ENCODE results near the gene POU2AF1. TPM values are rescaled to one million over a fixed set of nuclear protein-coding genes. Genes with fewer than 3 reads are reported as not detected.

Gene POU2AF1
- total and polyA plus RNA-seq, 2 of the 13 experiments (the other 11 are each of a cell fraction or from before 2014, with no cell fraction given), result 1.9 to 3.6 TPM

DNA sequence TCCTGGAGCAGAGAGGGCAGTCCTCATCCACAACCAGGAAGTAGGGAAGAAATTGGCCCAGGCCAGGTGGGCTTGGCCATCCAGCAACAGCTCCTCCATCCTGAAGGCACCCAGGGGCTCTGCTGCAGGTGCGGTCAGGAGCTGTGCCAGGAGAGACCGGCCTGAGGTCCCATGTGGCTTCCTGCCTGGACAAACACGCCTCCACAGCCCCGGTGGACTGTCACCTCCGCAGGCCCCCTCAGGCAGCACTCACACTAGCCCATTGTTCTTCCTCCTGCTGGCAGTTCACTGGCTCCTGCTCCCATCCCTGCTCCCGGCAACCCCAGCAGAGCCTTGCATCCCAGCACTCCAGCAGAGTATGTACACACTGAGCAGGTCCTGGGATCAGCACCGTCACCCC is 16.0 kb upstream of the POU2AF1 start (continued):
- TF ChIP-seq, protein P1, sequence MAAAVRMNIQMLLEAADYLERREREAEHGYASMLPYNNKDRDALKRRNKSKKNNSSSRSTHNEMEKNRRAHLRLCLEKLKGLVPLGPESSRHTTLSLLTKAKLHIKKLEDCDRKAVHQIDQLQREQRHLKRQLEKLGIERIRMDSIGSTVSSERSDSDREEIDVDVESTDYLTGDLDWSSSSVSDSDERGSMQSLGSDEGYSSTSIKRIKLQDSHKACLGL (CRISPR knock-in tag; IDR thresholded peaks at IDR 0.05), result 0 out of 2 replicates have a peak, but pooled peaks have one; percentile 68
- TF ChIP-seq RFX5 (IDR thresholded peaks at IDR 0.05; ENCODE audit: low read depth, low read length) (no peak), ZNF639 (CRISPR knock-in tag; conservative IDR thresholded peaks at IDR 0.05) (0 out of 2 replicates have a peak, but pooled peaks have one; percentile 37), KAT2B (IDR thresholded peaks at IDR 0.05; ENCODE audit: borderline replicate concordance, low read depth, low read length) (no peak), PRPF4 (IDR thresholded peaks at IDR 0.05; ENCODE audit: low read depth, low read length, poor library complexity, severe bottlenecking) (no peak), ZNF225 (CRISPR knock-in tag; IDR thresholded peaks at IDR 0.05) (no peak), ZNF710 (CRISPR knock-in tag; IDR thresholded peaks at IDR 0.05; ENCODE audit: borderline replicate concordance) (no peak), ATRX (CRISPR knock-in tag; IDR thresholded peaks at IDR 0.05; ENCODE audit: borderline replicate concordance) (no peak), SAP130 (CRISPR knock-in tag; IDR thresholded peaks at IDR 0.05; ENCODE audit: low read depth) (peak; percentile 86), ZNF644 (CRISPR knock-in tag; IDR thresholded peaks at IDR 0.05; ENCODE audit: low read depth) (peak; percentile 53; the same call in 1 of the 2 replicates), CBX5 (CRISPR knock-in tag; IDR thresholded peaks at IDR 0.05; ENCODE audit: borderline replicate concordance) (peak; percentile 49; the same call in 1 of the 2 replicates), TP53 (CRISPR knock-in tag; conservative IDR thresholded peaks at IDR 0.05) (no peak), HNRNPUL1 (IDR thresholded peaks at IDR 0.05; ENCODE audit: low read depth, low read length) (no peak), FOXA3 (CRISPR knock-in tag; IDR thresholded peaks at IDR 0.05) (peak; percentile 82), ZNF562 (CRISPR knock-in tag; IDR thresholded peaks at IDR 0.05; ENCODE audit: borderline replicate concordance) (no peak), ZNF512B (CRISPR knock-in tag; IDR thresholded peaks at IDR 0.05; ENCODE audit: borderline replicate concordance) (no peak), ZNF652 (CRISPR knock-in tag; IDR thresholded peaks at IDR 0.05; ENCODE audit: borderline replicate concordance, low read depth) (0 out of 2 replicates have a peak, but pooled peaks have one; percentile 42), ZNF33A (CRISPR knock-in tag; IDR thresholded peaks at IDR 0.05; ENCODE audit: borderline replicate concordance) (no peak), TFAP4 (IDR thresholded peaks at IDR 0.05; ENCODE audit: borderline replicate concordance, low read depth) (peak; percentile 81; the same call in 1 of the 2 replicates), KDM4B (CRISPR knock-in tag; IDR thresholded peaks at IDR 0.05) (peak; percentile 65; the same call in 1 of the 2 replicates)
- TF ChIP-seq, protein P2, sequence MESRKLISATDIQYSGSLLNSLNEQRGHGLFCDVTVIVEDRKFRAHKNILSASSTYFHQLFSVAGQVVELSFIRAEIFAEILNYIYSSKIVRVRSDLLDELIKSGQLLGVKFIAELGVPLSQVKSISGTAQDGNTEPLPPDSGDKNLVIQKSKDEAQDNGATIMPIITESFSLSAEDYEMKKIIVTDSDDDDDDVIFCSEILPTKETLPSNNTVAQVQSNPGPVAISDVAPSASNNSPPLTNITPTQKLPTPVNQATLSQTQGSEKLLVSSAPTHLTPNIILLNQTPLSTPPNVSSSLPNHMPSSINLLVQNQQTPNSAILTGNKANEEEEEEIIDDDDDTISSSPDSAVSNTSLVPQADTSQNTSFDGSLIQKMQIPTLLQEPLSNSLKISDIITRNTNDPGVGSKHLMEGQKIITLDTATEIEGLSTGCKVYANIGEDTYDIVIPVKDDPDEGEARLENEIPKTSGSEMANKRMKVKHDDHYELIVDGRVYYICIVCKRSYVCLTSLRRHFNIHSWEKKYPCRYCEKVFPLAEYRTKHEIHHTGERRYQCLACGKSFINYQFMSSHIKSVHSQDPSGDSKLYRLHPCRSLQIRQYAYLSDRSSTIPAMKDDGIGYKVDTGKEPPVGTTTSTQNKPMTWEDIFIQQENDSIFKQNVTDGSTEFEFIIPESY (CRISPR knock-in tag; IDR thresholded peaks at IDR 0.05), result no peak
